ENCODE data around the gene ARAP1.

The ARAP1 gene

DNA sequence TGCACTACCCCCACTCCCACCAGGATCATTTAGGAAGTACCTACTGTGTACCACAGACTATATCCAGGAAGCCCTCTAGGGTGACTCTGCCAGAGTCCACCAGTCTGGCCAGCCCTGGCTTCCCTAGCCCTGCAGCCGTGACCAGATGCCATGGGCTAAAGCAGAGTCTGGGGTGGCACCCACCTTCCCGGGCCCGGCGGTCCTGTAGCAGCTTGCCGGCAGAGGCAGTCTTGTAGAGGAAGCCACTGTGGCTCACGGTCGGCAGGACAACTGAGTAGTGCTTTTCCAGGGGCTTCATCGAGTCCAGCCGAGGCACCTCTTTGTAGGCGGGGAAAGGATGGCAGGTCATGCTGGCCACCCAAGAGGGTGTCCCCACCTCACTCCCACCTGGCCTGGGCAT lies 50.7 kb downstream of the ARAP1 start:
- no peak overlapping the region for H3K4me3 ChIP-seq (ENCODE audit: control insufficient read depth, low read depth, low read length)
- DNase-seq (ENCODE audit: low read depth), result no peak
- TF ChIP-seq, protein P1, sequence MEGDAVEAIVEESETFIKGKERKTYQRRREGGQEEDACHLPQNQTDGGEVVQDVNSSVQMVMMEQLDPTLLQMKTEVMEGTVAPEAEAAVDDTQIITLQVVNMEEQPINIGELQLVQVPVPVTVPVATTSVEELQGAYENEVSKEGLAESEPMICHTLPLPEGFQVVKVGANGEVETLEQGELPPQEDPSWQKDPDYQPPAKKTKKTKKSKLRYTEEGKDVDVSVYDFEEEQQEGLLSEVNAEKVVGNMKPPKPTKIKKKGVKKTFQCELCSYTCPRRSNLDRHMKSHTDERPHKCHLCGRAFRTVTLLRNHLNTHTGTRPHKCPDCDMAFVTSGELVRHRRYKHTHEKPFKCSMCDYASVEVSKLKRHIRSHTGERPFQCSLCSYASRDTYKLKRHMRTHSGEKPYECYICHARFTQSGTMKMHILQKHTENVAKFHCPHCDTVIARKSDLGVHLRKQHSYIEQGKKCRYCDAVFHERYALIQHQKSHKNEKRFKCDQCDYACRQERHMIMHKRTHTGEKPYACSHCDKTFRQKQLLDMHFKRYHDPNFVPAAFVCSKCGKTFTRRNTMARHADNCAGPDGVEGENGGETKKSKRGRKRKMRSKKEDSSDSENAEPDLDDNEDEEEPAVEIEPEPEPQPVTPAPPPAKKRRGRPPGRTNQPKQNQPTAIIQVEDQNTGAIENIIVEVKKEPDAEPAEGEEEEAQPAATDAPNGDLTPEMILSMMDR (conservative IDR thresholded peaks at IDR 0.05; ENCODE audit: control insufficient read depth, insufficient read depth, low read depth, low read length), result no peak

DNA sequence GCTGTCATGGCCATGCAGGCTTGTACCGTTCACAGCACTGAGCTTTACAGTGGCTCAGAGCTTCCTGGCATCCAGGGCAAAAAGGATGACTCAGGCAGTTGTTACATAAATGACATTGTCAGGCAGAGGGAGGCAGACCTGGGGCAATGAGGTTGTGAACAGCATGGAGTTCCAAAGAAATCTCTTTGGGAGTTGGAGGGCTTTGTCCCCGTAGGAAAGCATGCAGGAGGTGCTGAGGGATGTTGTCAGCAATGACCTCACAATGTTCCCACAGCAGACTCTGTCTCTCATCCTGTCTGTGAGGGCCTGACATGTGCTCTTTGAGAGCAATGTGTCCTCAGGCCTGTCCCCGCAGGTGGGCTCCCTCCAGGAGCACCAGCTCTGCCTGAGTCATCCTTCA lies 52.1 kb downstream of the ARAP1 start:
- peak; percentile 62 for DNase-seq (ENCODE audit: low read depth)
- TF ChIP-seq, protein P1 (conservative IDR thresholded peaks at IDR 0.05; ENCODE audit: control insufficient read depth, insufficient read depth, low read depth, low read length), result no peak
- H3K4me3 ChIP-seq (ENCODE audit: control insufficient read depth, low read depth, low read length), result no peak overlapping the region

- no peak for DNase-seq (ENCODE audit: low read depth)
- TF ChIP-seq, protein P1 (conservative IDR thresholded peaks at IDR 0.05; ENCODE audit: control insufficient read depth, insufficient read depth, low read depth, low read length), result no peak
Measured at GRCh38 chr11:72697814-72698213, 54.4 kb downstream of the ARAP1 start.

GRCh38 chr11:72696866-72697700 lies 55.1 kb downstream of the ARAP1 start:
- TF ChIP-seq, protein P1 (conservative IDR thresholded peaks at IDR 0.05; ENCODE audit: control insufficient read depth, insufficient read depth, low read depth, low read length), result no peak

More at GRCh38 chr11:72697814-72698213, 54.4 kb downstream of the ARAP1 start:
- H3K4me3 ChIP-seq (ENCODE audit: control insufficient read depth, low read depth, low read length), result no peak overlapping the region

GRCh38 chr11:72695354-72695753 lies 56.9 kb downstream of the ARAP1 start:
- H3K4me3 ChIP-seq (ENCODE audit: control insufficient read depth, low read depth, low read length), result no peak overlapping the region
- no peak for DNase-seq (ENCODE audit: low read depth)
- TF ChIP-seq, protein P1 (conservative IDR thresholded peaks at IDR 0.05; ENCODE audit: control insufficient read depth, insufficient read depth, low read depth, low read length), result no peak

More at GRCh38 chr11:72696866-72697700, 55.1 kb downstream of the ARAP1 start:
- peak; percentile 50 for DNase-seq (ENCODE audit: low read depth)
- no peak overlapping the region for H3K4me3 ChIP-seq (ENCODE audit: control insufficient read depth, low read depth, low read length)

DNA sequence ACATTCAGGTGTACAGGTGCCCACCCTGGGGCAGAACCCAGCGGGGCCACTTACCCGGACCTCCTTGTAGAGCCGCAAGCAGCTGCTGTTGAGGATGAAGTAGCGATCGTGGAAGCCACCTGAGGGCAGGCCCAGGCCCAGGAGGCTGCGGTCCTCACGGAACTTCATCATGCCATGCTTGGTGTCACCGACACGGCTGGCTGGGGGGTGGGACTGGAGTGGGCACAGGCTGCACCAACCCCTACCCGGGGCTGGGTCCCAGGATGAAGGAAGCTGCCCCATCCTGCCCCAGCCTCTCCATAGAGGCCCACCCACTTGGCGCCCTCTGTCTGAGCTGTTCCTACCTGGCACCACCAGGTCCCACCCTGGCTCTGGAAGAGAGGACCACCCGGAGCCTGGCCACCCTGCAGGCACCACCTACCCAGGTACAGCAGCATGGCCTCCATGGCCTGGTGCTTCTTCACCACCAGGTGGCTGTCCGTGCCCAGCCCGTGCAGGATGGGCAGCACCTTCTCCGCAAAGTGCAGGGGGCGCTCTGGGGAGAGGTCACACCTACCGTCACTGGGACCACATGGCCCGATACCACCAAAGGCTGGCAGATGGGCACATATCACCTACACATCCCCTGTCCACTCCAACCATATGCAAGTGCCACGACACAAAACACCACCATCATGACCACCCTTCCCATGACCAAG lies 58.8 kb downstream of the ARAP1 start:
- TF ChIP-seq, protein P1 (conservative IDR thresholded peaks at IDR 0.05; ENCODE audit: control insufficient read depth, insufficient read depth, low read depth, low read length), result no peak
- no peak for DNase-seq (ENCODE audit: low read depth)
- H3K4me3 ChIP-seq (ENCODE audit: control insufficient read depth, low read depth, low read length), result no peak overlapping the region
